Activated CD4-positive, CD25-positive, alpha-beta regulatory T cell (primary cell): ENCODE results near the gene CAMTA1.

ENCODE experiments used
- DNase-seq, 4 experiments: peaks; one replicate each; lab custom pipeline; 2025; lab: John Stamatoyannopoulos, UW

CAMTA1 gene

DNA sequence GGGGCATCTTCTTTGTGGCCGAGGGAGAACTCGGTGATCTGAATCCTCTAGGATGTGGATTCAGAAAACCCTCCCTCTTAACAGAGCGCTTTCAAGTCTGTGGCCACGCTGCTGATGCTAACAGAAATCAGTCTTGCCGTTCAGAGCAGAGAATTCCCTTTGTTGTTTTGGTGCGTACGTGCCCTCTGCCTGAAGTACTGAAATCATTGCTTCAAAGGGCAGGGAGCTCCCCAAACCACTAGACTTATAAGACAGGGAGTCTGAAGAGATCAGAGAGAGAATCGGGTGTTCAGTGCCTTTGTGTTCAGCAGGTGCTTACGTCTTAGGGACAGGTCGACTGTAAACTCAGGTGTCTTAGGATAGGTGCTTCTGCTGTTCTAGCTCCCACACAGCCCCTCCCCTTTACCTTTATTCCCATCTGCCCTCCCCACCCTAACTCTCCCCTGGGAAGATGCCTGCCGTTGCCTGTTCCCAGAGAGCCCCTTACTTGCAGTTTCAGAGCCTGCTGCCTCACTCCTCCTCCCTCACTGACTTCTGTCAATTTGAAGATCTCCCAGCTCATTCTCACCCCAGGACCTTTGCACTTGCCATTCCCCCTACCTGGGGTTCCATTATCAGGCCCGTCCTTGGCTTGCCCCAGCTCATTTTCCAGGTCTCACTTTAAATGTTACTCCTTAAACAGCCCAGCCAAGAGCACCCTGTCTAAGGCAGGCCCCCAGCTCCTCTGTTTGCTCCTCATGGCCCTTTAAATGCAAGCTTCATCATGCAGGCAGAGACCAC, 143.0 kb downstream of the CAMTA1 start:
- DNase-seq, result no peak

DNA sequence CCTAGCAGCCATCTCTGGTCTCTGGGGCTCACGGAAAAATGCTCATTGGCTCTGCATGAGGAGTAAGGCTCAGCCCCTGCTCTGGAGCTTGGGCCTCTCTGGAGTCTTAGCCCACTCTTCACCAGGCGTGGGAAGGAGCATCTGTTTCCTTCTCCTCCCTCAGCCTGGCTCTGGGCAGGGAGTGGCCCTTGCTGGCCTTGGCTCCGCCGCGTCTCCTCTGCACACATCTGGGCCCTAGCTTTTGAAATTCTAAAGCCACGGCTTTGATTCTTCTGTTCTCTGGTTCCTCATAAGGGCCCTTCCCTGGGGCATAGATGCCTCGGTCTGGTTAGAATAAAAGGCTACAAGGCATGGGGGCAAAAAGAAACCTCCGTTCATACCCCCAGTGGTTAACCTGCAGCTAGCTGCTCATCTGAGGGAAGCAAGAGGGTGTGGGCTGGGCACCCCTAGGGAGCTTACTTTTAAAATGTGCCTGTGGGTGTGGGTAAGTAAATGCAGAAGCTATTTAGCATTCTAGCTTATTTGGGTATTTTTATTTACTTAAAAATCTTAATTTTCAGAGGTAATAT, 145.6 kb downstream of the CAMTA1 start:
- no peak for DNase-seq

DNA sequence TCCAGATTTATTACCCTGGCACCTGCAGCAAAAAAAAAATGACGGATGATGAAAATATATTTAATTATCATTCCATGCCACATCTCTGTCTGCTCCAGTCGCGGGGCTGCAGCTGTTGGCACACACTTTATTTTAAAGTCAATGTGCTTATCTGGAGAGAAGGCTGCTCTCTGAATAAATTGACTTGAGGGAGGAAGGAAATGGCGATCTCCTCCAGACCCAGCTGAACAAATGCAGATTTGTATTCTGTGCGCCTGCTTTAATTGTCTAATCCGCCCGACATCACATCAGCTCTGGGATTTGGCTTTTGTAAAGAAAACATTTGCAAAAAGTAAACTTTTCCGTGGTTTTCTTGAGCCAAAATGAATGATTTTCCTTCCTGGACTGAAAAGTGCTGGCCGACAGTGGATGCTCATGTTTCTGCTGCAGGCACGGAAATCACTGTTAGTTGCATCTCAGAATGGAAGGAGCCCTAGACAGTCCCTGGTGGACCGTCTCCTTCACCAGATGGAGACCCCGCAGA, 150.2 kb downstream of the CAMTA1 start:
- no peak for DNase-seq

DNA sequence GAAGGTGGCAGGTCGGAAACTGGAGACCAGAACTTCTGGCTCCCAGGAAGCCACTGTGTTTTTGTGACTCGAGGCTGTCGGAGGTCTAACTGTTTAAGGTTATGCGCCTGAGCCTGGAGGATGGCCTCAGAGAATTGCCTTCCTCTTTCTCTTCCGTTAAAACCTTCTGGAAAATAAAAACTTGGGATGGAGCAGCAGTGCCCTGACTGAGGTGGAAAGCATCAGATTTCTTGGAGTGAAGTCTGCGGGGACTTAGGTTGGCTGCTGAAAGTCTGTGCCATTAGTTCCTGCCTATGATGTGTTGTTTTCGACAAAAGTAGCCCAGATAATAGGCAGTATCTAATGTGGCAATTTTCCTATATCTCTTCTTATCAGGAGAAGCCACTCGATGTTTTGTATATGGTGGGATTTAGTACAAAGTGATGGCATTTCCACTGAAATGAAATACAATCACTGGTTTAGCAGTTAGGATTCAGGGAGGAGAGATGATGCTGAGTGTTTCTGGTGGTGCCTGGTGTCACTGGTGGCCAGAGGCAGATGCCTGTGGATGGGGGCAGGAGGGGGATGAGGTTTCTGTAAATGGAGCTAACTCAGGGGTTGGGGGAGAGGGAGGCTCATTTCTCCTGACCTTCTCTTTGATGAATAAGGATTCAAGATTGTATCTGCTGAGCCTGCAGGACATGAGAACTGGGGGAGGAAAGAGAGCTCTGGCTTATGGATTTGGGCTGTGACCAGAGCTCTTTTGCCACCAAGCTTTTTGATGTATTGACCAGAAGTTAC, 150.8 kb downstream of the CAMTA1 start:
- no peak for DNase-seq

DNA sequence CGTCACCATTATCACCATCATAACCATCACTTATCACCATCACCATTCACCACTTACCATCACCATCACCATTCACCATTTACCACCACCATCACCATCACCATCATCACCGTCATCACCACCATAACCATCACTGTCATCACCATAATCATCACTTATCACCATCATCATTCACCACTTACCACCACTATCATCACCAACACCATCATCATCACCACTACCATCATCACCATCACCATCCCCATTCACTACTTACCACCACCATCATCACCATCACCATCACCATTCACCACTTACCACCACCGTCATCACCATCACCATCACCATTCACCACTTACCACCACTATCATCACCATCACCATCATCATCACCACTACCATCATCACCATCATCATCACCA, 151.8 kb downstream of the CAMTA1 start:
- DNase-seq, result no peak

DNA sequence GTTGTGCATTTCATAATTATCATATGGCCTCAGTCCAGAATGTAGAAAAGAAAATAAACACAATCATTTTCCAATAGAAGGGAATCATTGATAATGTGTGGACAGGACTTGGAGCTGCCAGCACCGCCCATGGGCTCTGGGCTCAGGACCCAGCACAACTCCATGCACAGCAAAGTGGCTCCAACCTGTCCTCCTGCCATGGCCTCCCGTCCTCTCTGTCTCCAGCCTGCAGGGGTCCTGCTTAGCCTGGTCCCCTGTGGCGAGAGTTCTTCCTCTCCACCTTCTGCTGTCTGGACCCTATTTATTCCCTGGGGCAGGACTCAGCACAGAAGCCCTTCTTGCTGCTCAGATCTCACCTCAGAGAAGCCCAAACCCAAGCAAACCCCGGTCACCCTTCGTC, 154.1 kb downstream of the CAMTA1 start:
- no peak for DNase-seq

DNA sequence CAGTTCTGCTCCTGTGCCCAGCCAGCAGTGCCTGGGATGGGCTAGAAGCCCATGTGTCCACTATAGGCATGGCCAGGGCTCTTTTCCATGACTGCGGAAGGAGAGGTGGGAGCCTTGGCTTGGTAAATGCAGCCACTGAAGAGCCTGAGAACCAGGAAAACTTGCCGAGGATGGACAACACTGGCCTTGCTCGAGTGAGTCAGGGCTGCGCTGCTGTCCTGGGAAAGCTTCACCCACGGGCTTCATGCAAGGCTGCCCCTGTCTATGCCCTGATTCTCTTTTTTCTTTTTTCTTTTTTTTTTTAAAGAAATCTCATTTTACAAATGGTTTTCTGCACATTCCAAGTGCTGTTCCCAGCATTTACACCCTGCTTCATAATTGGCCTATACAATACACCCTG, 156.5 kb downstream of the CAMTA1 start:
- DNase-seq, result no peak

DNA sequence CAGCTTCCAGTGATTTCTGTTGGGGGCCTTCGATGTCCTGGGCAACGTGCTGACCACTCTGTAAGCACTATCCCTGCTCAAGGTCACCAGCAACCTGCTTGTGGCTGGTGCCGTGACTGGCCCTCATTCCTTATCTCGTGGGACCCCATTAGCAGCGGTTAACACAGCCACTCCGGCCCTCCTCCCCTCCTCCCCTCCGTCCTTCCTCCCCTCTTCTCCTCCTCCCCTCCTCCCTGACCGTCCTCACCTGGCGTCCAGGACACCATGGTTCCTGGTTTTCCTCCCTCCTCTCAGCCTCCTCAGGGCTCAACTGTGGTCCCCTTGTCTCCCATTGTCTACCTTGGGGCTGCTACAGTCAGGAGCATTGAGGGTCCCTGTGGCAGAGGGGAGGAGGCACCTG, 157.7 kb downstream of the CAMTA1 start:
- no peak for DNase-seq

DNA sequence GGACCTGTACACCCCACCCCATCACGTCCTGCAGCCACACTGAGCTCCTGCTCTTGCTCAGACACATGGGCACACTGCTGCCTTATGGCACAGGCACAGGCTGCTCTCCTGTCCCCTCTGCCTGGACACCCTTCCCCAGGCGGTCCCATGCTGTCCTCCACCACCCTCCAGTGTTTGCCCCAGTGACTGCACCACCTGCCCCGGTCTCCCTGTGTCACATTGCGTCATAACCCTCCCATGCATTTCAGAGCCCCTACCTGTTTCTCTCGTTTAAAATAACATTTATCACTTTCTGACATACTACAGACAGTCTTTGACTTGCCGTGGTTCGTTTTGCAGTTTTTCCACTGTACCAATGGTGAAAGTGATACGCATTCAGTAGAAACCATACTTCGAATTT, 159.2 kb downstream of the CAMTA1 start:
- no peak for DNase-seq

DNA sequence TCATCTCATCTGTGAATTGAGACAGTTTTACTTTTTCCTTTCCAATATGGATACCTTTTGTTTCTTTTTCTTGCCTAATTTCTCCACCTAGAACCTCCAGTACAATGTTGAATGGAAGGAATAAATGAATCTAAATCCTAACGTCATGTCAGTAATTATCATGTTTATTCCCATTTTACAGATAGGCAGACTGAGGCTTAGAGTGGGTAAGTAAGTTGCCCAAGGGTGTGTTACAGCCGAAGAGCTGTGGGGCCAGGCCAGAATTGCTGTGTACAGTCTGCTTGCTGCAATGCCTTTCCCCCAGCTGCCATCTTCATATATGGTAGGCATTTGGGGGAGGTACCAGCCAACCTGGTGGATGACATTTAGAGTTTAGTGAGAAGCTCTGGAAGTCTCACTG, 162.7 kb downstream of the CAMTA1 start:
- no peak for DNase-seq

DNA sequence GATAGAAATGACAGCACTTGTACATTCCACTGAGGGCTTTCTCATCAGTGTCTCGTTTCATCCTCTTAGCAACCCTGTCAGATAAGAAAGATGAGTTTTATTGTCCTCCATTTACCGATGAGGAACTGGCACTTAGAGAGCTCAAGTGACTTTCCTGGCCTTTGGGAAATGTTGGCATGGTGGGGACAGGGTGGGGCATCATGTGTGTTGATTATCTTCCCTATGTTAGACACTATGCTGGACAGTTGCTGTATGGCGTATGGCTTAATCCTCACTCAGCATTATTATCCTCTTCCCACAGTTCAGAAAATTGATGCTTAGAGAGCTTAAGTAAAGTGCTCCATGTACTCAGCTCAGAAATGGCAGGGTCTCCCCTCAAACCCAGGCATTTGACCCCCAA, 163.2 kb downstream of the CAMTA1 start:
- no peak for DNase-seq

DNA sequence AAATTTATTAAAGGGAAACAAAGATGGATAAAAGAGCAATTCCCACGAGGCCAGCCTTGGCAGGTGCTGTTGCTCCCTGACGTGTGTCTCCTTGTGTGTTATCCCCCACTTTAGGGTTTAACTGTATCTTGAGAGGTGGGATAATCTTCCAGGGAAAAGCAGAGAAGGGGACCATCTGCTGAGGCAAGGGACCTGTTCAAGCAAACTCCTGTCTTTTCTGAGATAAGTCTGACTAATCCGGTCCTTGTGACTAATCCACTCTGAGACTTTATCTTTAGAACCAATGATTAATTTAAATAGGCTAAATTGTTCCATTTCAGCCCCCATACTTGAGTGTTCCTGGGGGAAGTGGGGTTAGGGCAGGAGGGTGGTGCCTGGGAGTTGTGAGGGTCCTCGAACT, 163.6 kb downstream of the CAMTA1 start:
- DNase-seq, result no peak

DNA sequence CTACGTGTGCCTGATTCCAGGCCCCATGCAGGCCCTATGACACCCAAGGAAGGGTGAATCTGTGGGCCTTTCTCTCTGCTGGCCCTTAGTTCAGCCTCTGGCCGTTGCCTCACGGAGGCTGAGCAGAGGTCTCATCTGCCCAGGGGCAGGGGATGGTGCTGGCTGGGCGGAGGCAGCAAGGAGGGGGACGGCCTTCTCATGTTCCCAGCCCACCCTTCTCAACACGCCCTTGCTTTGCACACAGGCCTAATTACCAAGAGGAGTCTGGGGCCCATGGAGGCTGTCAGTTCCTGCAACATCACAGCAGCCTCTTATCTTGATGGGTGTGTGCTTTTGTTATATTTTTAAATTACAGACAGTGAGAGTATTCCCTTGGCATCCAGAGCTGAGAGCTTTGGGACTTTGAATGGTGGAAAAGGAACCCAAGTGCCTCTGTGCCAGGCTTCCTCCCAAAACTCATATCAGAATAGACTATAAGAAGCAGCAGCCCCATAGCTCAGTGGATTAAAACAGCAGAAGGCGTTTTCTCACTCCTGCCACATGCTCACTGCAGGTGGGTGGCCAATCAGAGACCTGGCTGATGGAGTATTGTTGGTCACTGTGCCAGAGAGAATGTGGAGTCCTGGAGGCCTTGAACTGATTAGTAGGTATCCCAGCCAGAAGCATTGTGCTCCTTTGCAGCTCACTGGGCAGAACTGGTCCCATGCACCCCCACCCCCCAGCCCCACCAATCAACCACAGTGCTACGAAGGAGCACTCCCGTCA, 164.9 kb downstream of the CAMTA1 start:
- DNase-seq, result no peak

DNA sequence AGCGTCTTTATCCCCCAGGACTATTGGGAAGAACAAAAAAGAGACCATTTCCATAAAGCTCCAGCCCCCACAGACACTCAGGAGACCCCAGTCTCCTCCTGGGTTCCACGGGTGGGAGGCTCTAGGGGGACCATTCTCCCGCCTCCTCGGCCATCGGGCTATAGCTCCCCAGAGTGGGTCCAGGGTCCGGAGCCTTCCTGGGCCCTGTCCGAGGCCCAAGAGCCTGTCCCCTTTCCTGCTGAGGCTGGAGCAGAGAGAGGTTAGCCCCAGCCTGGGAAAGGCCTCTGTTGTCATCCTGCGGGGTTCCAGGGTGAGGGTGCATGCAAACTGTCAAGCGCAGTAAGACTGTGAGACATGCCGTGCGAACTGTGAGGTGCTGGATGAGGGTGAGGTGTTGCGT, 166.3 kb downstream of the CAMTA1 start:
- no peak for DNase-seq

DNA sequence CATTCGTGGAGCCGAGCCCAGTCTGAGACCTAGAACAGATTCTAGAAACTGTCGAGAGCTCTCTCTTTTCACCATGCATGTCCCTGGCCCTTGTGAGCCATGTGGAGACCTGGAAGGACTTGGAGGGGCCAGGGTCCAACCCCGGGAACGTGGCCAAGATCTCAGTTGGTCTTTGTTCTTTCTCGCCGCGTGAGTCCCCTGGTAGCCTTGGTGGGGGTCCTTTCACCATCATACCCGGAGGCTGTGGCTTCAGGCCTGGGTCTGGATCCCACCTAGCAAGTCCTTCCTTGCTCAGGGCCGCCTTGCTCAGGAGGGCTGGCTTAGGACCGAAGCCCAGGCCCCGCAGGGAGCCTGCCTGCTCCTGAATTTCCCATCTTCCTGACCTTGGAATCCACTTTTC, 168.0 kb downstream of the CAMTA1 start:
- DNase-seq, result no peak

DNA sequence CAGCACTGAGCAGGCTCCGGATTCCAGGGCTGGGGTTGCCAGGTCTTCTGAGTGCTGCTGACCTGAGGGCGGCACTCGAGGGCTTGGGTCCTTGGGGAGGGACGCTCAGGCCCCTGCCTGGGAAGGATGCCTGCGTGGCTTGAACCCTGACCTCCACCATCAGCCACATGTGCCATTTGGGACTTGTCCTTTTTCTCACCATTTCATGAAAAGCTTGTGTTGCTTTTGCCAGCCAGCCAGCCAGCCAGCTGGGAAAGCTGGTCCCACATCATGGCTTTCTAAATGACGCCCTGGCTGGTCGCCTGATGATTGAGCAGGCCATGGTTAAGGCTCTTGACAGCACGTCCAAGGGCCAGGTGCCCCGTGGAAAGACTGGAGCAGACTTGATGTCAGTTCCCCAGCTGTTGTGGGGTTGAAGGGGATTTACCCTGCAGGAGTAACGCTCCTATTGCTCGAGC, 168.7 kb downstream of the CAMTA1 start:
- DNase-seq, result no peak

DNA sequence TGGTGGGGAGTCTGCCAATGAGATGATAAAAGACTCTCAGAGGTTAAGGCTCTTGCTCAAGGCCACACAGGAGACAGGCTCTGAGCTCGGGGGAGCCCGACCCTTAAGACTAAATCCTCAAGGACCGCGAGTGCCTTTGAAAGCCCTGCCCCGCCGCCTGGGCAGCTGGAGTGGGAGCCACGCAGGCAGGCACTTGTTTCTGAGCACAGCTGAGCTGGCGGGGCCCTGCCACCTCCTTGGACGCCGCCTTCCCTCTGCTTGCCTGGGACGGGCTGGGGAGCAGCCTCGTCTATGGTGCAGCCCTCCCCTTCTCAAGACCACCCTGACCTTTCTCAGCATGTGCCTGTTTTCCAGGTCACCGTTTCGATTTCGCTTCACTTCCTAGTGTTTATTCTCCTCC, 169.3 kb downstream of the CAMTA1 start:
- DNase-seq, result no peak

DNA sequence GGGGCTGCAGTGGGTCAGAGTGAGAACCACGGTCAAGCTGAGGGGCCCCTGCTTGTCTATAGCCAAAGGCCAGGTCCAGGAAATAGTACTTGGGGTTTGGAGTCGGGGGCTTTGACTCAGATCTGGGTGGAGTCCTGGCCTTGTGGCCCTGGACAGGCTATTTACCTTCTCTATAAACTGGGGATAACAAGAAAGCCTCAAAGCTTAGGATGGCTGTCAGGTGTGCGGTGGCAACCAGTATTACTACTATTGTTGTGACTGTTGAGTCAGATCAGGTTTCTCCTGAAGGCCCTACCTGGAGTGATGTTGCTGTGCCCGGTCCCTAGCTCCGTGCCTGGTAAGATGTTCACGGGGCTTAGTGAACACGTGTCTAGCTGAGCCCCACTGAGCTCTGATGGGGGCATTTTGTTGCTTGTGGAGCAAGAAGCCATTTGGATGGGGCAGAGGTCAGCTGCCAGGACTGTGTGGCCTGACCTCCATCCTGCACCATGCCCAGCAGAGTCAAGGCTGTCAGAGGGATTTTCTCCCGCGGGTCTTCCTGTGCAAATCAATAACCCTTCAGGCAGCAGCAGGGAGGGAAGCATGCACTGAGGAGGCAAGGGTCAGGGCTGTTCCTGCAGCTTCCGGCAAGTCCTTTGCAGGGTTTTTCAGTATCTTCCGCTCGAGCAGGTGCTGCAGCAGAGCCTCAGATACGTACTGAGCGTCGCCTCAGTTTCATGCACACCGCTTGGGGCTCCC, 170.3 kb downstream of the CAMTA1 start:
- no peak for DNase-seq

DNA sequence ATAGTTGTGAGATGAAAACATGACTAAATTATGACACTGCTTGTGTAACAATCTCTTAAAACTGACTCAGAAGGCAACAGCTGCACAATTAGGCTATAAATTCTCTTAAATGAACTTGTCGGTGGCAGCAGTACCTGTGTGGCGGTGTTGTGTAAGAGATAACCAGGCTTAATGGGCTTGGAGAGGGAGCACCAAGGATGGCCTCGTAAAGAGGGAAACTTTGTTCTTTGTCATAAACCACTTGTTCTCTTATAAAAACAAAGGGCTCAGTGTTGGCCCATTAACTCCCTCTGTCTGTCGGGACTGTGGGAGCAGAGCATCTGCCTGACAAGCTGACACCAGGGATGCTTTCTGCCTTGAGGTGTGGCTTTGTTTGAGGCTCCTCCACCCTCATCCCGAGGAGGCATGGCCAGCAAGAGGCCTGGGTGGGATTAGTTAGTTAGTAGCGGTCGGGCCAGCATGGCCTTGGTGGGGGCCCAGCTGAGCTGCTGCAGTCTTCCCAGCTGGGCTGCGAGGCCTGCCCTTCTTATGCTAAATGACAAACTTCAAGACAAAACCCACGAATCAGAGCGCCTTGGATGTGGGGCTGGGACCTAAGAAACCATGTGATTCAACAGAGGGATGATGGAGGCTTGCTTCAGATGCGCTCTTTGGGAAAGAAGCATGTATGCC, 171.4 kb downstream of the CAMTA1 start:
- DNase-seq, result no peak

DNA sequence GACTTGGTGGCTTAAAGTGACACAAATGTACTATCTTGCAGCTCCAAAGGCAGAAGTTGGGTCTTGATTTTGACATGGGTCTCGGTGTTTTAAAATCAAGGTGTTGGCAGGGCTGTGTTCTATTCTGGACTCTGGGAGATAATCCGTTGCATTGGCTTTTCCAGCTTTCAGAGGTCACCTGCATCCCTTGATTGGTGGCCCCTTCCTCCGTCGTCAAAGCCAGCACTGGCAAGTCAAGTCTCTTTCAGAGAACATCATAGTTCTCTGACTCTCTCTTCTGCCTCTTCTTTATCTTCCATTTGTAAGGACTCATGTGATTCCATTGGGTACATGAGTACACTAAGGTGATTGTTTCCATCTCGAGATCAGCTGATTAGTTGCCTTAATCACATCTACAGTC, 172.1 kb downstream of the CAMTA1 start:
- no peak for DNase-seq
